Stimulated activated CD4-positive, alpha-beta T cell treated with anti-CD3 and anti-CD28 coated beads, TNF-alpha, amount 100 ng/mL, for 24 hours (primary cell): ENCODE measurements around the gene RHO.
A peak's percentile ranks its signal among the peaks of the same experiment; 100 is the strongest.

Source experiments
- DNase-seq, 3 experiments: peaks; one replicate each; pipeline ENCODE4 v3.0.0-alpha.2; 2020; ENCODE audit warnings: low read depth in 3 of 3

Gene RHO

DNA sequence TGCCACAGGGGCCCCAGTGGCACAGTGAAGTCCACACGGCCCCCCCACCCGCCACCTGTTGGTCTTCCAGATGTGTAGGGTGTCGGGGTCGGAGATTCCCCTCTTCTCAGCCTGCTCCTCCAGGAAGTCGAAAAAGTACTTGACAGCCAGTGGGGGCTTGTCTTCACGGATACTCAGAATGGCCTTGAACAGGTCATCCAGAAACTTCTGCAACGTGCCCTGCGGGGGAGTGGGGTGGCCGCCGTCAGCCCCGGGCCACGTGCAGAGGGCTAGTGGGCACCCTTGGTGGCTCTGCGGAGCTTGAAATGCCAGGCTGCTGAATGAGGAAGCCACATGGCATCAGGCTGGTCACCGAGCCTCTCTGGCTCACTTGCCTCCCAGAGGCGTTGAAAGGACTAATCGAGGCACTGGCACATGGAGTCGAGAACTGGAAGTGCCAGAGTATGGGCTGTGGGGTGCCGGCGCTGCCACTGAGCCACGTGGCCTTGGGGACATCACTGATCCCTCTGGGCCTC lies 31.2 kb downstream of the RHO start:
- DNase-seq, result no peak

- no peak for DNase-seq
Observed at GRCh38 chr3:129560269-129560787, 31.9 kb downstream of the RHO start.

DNA sequence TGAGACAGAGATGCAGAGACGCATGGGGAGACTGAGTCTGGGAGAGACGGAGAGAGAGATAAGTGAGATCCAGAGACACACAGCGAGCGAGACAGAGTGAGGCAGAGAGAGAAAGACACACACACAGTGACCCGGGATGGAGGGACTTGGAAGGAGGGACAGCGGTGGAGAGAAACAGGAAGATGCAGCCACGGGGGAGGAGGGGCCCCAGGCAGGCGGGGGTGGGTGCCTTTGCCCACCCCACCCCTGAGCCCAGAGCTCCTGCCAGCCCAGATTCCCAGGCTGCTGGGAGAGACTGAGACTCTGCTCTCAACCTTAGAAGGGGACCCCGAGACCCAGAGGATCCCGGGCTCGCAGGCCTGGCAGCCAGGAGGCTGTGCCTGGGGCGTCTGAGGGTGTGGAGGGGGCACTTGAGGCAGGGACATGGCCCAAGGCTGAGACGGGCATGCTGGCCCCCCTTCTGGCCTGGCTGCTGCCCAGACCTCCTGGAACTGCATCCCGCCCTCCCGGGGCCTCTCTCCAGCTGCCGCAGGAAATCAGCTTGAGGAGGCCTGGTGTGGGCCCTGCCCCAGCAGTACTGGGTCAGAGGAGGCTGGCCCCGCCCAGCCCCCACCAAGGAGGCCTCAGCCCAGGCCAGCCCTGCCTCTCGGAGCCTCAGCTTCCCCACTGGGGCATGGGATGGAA lies 32.6 kb downstream of the RHO start:
- DNase-seq, result no peak

DNA sequence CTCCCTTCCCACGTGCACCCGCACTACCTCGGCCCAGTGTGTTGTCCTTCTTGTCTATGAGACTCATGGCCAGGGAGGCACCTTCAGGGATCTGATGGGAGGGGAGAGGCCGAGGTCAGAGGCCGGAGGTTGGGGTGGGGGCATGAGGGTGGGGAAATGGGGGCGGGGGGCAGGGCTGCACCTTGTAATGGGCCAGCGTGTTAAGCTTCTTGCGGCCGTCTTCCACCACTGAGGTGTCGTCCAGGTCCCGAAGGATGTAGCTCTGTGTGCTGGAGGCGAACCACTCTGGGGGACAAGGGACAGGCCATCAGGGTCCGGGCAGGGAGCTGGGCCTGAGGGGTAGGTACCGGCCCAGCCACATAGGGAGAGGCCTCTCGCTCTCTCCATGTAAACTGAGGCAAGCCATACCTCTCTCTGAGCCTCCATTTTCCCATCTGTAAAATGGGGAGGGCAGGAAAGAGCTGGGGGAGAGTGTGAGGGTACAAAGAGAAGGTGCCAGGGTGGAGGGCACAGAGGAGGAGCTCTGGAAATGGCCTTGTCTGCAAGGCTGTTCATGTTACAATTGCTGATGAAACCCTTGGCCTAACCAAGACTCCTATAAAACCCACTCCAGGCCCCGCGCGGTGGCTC lies 33.3 kb downstream of the RHO start:
- DNase-seq, result no peak

DNA sequence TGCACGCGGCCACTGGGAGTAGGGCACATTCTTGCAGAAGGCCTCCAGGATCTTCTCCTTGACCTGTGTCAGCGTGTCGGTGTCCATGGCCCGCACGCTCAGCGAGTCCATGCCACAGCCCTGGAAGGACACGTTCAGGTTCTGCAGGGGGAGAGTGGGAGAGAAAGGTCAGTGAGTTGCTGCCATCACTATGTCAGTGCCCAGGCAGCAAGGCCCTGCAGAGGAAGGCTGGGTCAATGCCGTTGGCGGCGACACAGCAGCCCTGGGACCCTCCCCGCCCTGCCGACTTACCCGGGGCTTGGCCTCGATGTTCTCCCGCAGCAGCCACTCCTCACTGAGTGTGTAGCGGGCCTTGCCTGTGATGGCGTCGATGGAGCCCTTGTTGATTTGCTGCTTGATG lies 34.4 kb downstream of the RHO start:
- DNase-seq, result no peak

GRCh38 chr3:129563332-129563731 lies 34.9 kb downstream of the RHO start:
- DNase-seq, result no peak

DNA sequence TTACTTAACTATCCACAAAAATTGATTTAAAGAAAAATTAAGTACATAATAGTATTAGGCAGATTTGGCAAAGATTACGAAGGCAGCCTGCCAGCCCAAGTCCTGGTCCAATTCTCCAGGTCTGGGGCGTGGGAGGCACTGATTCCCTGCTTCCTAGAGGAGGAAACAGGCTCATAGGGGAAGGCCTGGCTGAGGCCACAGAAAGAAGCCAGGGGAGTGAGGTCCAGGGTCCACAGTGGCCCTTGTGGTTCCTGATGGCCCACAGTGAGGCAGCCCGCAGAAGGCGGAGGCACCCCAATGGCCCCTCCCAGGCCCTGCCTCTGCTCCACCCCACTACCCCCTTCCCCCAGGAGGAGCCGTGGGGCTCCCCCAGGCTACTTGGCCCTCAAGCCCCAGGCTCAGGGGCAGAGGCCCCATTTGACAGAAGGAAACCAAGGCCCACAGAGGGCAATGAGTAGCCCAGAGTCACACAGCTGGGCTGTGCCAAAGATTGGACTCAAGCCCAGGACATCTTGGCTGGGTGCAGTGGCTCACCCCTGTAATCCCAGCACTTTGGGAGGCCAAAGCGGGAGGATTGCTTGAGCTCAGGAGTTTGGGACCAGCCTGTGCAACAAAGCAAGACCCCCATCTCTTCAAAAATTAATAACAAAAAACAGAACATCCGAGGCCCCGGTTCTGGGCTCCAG lies 35.6 kb downstream of the RHO start:
- no peak for DNase-seq

GRCh38 chr3:129564981-129565644 lies 36.7 kb downstream of the RHO start:
- DNase-seq, result no peak

GRCh38 chr3:129565902-129566301 lies 37.5 kb downstream of the RHO start:
- no peak for DNase-seq

DNA sequence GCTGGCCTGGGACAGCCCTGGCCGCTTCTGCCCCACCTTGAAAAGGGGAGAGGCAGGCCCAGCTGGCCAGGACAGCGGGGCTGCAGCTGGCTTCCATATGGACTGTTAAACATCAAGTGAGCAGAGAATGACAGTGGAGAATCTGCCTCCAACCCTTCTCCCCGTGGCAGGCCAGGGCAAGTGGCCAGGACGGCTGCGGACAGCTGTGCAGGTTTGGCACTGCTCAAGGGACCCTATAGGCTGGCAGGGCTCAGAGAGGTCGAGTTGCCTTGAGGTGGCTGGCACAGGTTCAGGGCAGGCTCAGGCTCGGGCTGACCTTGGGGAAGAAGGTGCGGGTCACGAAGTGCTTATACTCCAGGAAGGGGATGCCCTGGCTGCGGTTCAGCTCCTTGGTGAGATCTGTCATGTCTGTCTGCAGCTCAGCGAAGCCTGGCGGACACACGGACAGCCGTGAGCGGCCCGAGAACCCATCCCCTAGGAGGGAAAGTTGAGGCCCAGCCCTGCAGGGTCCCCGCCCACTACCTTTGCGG lies 38.8 kb downstream of the RHO start:
- DNase-seq, result no peak

DNA sequence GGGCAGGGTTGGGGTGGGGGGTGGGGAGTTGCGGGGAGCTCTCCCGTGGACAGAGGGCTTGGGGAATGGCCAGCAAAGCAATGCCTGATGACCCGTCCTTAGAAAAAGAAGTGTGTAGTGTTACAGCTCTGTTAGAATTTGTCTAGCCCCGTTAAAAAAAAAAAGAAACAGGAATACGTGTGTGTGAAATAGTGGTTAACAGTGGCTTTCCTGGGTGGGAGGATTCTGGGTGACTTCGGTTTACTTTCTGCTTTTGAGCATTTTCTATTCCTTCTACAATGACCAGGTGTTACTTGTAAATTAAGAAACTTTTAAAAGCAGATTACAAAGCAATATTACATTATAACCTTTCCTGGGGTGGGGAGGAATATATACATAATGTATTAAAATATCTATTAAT lies 39.5 kb downstream of the RHO start:
- no peak for DNase-seq

GRCh38 chr3:129569856-129570255 lies 41.4 kb downstream of the RHO start:
- no peak for DNase-seq

DNA sequence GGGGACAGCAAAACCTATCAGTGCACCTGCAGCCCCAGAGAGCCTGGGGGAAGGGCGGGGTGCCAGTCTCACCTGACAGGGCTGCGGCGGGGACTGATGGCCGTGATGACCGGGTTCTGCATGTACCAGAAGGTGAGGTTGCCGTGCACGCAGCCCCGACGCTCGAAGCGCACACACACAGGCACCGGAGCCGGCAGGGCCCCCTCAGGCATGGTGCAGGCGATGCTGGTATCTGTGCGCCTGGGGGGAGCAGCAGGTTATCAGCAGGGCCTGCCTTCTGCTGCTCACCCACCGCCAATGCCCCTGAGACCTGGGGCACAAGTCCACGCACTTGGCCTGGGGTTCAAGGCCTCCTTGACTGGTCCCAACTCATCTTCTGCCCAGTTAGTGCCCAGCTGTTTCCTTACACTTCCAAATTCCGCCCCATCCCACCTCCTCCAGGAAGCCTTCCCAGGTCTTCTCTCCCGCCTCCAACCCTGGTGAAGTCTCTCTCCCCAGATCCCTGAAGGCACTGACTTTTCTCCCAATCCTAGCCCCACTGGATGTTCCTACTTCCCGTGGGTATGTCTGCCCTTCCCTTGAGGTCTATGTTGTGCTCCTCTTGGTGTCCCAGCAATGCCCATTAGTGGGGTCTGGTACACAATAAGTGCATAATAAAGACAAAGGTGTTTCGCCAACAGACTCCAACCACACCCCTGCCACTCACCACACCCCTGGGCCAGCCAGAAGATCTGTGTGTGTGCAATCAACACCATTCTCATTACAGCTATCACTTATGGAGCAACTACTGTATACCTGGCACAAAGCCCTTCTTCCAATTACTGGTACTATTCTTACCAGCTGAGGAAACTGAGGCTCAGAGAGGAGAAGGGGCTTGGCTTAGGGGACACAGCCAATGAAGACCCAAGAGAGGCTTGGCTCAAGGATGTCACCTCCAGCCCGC lies 43.4 kb downstream of the RHO start:
- DNase-seq, result no peak

- no peak for DNase-seq
Observed at GRCh38 chr3:129572603-129573002, 44.2 kb downstream of the RHO start.

GRCh38 chr3:129573493-129573892 lies 45.1 kb downstream of the RHO start:
- no peak for DNase-seq

DNA sequence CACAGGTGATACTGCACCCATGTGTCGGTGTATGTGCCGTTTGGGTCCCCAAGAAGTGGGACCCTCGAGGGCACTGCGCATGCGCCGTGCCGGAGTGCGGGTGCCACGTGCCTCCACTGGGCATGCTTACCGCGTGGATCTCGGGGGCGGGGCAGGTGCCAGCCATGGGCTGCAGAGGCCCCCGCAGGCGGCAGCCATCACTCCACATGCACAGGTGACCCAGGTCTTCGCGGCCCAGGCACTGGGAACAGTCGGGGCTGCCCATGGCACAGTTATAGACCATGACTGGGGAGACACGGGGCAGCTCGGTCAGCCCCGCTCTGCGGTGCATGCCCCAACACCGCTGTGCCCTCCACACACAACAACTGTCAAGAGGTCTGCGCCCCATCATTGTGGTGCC lies 45.8 kb downstream of the RHO start:
- DNase-seq, result no peak

- DNase-seq, result no peak
Observed at GRCh38 chr3:129575233-129575996, 47.0 kb downstream of the RHO start.

DNA sequence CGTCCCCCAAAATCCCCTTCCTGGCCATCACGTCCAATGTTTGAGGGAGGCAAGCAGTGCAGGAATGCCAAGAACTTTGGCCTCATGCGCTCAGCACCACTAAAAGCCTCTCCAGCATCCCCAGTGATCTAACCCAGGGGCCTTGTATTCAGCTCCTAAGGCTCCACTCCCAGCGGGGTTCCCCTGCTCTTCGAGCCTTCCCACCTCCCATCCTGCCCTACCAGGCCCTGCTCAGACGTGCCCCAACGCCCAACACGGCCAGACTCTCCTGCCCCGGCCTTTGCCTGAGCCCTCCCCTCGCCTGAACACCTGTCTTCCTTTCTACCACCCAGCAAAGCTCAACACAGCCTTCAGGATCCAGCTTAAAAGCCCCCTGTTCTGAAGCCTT lies 47.6 kb downstream of the RHO start:
- no peak for DNase-seq

- peak in 2 of 3 experiments; percentile 1 to 15 for DNase-seq
Observed at GRCh38 chr3:129576514-129577352, 48.3 kb downstream of the RHO start.
